ENCODE data around the gene PROS1.

PROS1 gene

DNA sequence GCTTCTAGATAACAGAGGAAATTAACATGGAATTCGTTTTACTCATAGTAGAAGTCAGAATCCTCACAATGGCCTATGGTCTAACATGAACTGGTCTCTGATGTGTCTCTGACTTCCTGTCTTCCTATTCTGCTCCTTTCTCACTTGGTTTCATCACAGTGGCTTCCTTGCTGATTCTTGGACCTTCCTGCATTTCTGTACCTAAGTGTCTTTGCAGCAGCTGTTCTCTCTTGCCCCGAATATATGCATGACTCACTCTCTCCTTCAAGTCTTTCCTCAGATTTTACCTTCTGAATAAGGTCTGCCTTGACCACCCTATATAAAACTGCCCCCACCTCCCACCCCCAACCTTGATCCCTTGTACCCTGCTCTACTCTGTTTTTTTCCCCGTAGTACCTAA lies 20.4 kb upstream of the PROS1 start:
- Histone ChIP-seq H3K4me3 (ENCODE audit: low read depth in 1 of 2, low read length in 2 of 2) (no peak overlapping the region), H3K27me3 (ENCODE audit: low read depth, low read length) (no peaks in the 10 kb centered on the region), H3K27ac (ENCODE audit: low read length) (no peak overlapping the region), H3K4me1 (ENCODE audit: control insufficient read depth in 1 of 2, insufficient read depth in 2 of 2, low read length in 2 of 2) (no peaks in the 10 kb centered on the region), H3K9me3 (ENCODE audit: control insufficient read depth in 1 of 2, low read length in 2 of 2) (no peaks in the 10 kb centered on the region), H3K36me3 (ENCODE audit: control insufficient read depth in 1 of 2, insufficient read depth in 2 of 2, low read length in 2 of 2) (peaks cover 0 to 3% of the 10 kb centered on the region in 2 donors)

DNA sequence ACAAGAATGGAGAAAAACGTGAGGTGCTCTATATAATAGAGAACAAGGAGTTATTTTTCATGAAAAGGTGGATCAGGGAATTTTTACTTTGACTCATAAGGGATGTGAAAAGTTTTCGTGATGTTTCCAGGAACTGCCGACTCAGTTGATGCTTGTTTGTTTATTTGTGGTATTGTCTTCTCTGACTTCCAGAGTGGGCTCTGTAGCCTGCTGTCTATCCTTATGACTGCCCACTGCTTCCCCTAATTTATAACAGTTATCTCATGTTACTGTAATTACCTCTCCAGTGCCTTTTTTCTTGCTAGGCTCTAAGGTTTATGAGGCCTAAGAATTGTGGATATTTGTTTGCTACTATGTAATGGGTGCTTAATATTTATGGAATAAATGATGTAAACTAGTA lies 18.5 kb upstream of the PROS1 start:
- H3K36me3 ChIP-seq (ENCODE audit: control insufficient read depth in 1 of 2, insufficient read depth in 2 of 2, low read length in 2 of 2), result peaks cover 0 to 3% of the 10 kb centered on the region in 2 donors
- no peaks in the 10 kb centered on the region for H3K27me3 ChIP-seq (ENCODE audit: low read depth, low read length)
- no peaks in the 10 kb centered on the region for H3K9me3 ChIP-seq (ENCODE audit: control insufficient read depth in 1 of 2, low read length in 2 of 2)
- no peak overlapping the region for H3K27ac ChIP-seq (ENCODE audit: low read length)
- H3K4me3 ChIP-seq (ENCODE audit: low read depth in 1 of 2, low read length in 2 of 2), result no peak overlapping the region
- H3K4me1 ChIP-seq (ENCODE audit: control insufficient read depth in 1 of 2, insufficient read depth in 2 of 2, low read length in 2 of 2), result no peaks in the 10 kb centered on the region

DNA sequence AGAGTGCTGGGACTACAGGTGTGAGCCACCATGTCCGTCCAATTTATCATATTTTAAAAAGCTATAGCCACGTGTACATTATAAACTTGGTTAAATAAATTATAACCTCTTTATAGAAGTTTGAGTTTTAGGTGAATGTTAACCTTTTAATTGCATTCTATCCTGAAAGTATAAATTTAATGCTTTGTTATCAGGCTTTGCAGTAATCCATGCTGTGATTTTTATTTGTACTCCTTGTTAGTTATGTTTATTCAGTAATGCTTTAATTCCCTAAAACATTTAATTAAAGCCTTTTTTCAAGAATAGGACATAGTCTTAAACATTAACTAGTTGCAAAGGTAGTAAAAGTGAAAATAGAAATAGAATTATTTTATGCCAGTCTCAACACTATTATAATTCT lies 17.9 kb upstream of the PROS1 start:
- Histone ChIP-seq H3K4me3 (ENCODE audit: low read depth in 1 of 2, low read length in 2 of 2) (no peak overlapping the region), H3K36me3 (ENCODE audit: control insufficient read depth in 1 of 2, insufficient read depth in 2 of 2, low read length in 2 of 2) (peaks cover 0 to 2% of the 10 kb centered on the region in 2 donors), H3K27me3 (ENCODE audit: low read depth, low read length) (no peaks in the 10 kb centered on the region), H3K9me3 (ENCODE audit: control insufficient read depth in 1 of 2, low read length in 2 of 2) (no peaks in the 10 kb centered on the region), H3K27ac (ENCODE audit: low read length) (no peak overlapping the region), H3K4me1 (ENCODE audit: control insufficient read depth in 1 of 2, insufficient read depth in 2 of 2, low read length in 2 of 2) (no peaks in the 10 kb centered on the region)

DNA sequence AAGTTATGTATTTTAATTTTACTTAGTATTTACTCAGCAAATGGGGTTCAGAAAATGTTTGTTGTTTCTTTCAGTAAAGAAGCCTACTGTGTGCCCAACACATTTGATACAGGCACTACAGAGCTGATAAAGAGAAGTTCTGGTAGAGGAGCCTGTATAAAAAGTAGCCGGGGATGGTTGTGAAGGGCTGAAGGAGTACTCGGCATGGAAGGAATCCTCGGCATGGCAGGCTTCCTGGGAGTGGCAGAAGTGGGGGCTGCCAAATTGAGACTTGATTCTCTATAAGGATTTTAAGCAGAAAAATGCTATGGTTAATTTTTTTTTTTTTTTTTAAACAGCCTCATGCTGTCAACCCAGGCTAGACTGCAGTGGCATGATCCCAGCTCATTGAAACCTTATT lies 15.5 kb upstream of the PROS1 start:
- no peaks in the 10 kb centered on the region for H3K36me3 ChIP-seq (ENCODE audit: control insufficient read depth in 1 of 2, insufficient read depth in 2 of 2, low read length in 2 of 2)
- no peaks in the 10 kb centered on the region for H3K4me1 ChIP-seq (ENCODE audit: control insufficient read depth in 1 of 2, insufficient read depth in 2 of 2, low read length in 2 of 2)
- H3K4me3 ChIP-seq (ENCODE audit: low read depth in 1 of 2, low read length in 2 of 2), result no peak overlapping the region
- H3K27me3 ChIP-seq (ENCODE audit: low read depth, low read length), result no peaks in the 10 kb centered on the region
- no peaks in the 10 kb centered on the region for H3K9me3 ChIP-seq (ENCODE audit: control insufficient read depth in 1 of 2, low read length in 2 of 2)
- H3K27ac ChIP-seq (ENCODE audit: low read length), result no peak overlapping the region

DNA sequence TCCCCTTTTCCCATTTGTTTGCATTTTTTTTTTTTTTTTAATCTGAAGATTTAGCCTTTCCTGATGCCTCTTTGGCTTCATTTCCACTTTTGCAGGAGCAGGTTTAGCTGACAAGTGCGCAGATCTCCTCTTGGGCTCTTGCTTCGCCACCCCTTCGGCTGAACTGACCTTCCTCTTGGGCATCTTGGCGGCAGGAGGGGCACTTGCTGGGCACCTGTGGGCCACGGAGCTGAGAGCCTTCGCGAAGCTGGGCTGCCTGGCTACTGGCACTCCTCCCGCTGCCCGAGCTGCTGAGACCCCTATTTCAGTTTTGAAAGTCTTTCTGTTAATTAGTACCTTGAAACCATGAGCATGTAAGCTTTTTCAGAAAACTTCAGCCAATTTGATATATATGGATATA lies 15.1 kb upstream of the PROS1 start:
- H3K9me3 ChIP-seq (ENCODE audit: control insufficient read depth in 1 of 2, low read length in 2 of 2), result no peaks in the 10 kb centered on the region
- no peak overlapping the region for H3K27ac ChIP-seq (ENCODE audit: low read length)
- no peak overlapping the region for H3K4me3 ChIP-seq (ENCODE audit: low read depth in 1 of 2, low read length in 2 of 2)
- no peaks in the 10 kb centered on the region for H3K4me1 ChIP-seq (ENCODE audit: control insufficient read depth in 1 of 2, insufficient read depth in 2 of 2, low read length in 2 of 2)
- H3K36me3 ChIP-seq (ENCODE audit: control insufficient read depth in 1 of 2, insufficient read depth in 2 of 2, low read length in 2 of 2), result no peaks in the 10 kb centered on the region
- H3K27me3 ChIP-seq (ENCODE audit: low read depth, low read length), result no peaks in the 10 kb centered on the region

DNA sequence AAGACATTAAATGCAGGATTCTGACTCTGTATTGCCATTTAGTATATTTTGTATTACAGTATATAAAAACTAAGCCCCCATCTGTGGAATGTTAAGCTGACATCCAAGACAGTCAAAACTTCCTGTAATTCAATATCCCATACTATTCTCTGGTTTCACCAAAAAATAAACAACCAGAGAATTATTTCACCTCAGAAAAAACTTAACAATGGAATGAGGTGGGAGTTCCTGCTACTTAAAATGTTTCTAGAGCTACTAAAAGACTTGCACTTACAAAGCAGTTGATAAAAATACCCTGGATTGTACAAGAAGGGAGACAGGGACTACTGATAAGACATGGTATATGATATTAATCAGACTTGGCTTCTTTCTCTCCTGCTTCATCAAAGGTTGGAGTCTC lies 14.6 kb upstream of the PROS1 start:
- Histone ChIP-seq H3K27me3 (ENCODE audit: low read depth, low read length) (no peaks in the 10 kb centered on the region), H3K4me1 (ENCODE audit: control insufficient read depth in 1 of 2, insufficient read depth in 2 of 2, low read length in 2 of 2) (no peaks in the 10 kb centered on the region), H3K9me3 (ENCODE audit: control insufficient read depth in 1 of 2, low read length in 2 of 2) (no peaks in the 10 kb centered on the region), H3K27ac (ENCODE audit: low read length) (no peak overlapping the region), H3K4me3 (ENCODE audit: low read depth in 1 of 2, low read length in 2 of 2) (no peak overlapping the region), H3K36me3 (ENCODE audit: control insufficient read depth in 1 of 2, insufficient read depth in 2 of 2, low read length in 2 of 2) (no peaks in the 10 kb centered on the region)

DNA sequence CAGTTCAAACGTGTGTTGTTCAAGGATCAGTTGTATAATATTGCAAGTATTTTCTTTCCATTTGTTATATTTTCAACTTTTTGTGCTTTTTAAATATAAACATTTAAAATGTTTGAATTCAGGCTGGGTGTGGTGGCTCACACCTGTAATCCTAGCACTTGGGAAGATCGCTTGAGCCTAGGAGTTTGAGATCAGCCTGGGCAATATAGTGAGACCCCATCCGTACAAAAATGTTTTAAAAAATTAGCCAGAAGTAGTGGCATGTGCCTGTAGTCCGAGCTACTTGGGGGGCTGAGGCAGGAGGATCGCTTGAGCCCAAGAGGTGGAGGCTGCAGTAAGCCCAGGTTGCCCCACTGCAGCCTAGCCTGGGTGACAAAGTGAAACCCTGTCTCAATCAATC lies 10.9 kb upstream of the PROS1 start:
- Histone ChIP-seq H3K4me1 (ENCODE audit: control insufficient read depth in 1 of 2, insufficient read depth in 2 of 2, low read length in 2 of 2) (peaks cover 0 to 16% of the 10 kb centered on the region in 2 donors), H3K27ac (ENCODE audit: low read length) (no peak overlapping the region), H3K27me3 (ENCODE audit: low read depth, low read length) (no peaks in the 10 kb centered on the region), H3K36me3 (ENCODE audit: control insufficient read depth in 1 of 2, insufficient read depth in 2 of 2, low read length in 2 of 2) (no peaks in the 10 kb centered on the region), H3K9me3 (ENCODE audit: control insufficient read depth in 1 of 2, low read length in 2 of 2) (no peaks in the 10 kb centered on the region), H3K4me3 (ENCODE audit: low read depth in 1 of 2, low read length in 2 of 2) (no peak overlapping the region)

DNA sequence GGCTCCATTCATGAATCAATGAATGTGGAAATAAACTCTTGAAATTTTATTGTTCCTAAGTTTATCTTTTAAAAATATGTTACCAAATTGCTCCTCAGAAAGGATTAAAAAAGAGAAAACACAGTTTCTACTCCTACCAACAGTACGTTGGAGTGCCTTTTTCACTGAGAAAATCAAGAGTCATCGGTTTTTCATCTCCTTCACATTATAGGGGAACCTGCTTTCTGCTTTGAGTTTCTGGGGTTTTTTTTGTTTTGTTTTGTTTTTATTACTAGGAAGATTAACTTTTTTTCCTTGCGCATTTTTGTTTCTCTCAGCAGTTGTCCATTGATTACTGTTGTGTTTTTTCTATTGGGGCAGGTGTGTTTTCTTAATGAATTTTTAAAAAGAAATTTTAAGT lies 9.7 kb upstream of the PROS1 start:
- H3K27ac ChIP-seq (ENCODE audit: low read length), result no peak overlapping the region
- H3K27me3 ChIP-seq (ENCODE audit: low read depth, low read length), result no peaks in the 10 kb centered on the region
- no peak overlapping the region for H3K4me3 ChIP-seq (ENCODE audit: low read depth in 1 of 2, low read length in 2 of 2)
- H3K36me3 ChIP-seq (ENCODE audit: control insufficient read depth in 1 of 2, insufficient read depth in 2 of 2, low read length in 2 of 2), result no peaks in the 10 kb centered on the region
- no peaks in the 10 kb centered on the region for H3K9me3 ChIP-seq (ENCODE audit: control insufficient read depth in 1 of 2, low read length in 2 of 2)
- H3K4me1 ChIP-seq (ENCODE audit: control insufficient read depth in 1 of 2, insufficient read depth in 2 of 2, low read length in 2 of 2), result peaks cover 0 to 16% of the 10 kb centered on the region in 2 donors

DNA sequence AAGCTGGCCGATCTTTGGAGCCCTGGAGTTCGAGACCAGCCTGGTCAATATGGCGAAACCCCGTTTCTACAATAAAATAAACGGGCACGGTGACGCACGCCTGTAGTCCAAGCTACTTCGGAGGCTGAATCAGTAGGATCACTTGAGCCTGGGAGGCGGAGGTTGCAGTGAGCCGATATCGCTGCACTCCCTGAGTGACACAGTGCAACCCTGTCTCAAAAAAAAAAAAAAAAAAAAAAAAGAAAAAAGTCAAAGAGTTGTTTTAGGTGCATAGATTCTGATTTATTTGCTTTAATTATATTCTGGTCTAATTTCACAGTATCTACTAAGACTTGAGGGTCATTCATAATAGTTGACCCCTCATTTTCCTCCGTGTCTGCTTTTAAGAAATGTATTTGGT lies 8.0 kb upstream of the PROS1 start:
- no peak overlapping the region for H3K27ac ChIP-seq (ENCODE audit: low read length)
- no peaks in the 10 kb centered on the region for H3K36me3 ChIP-seq (ENCODE audit: control insufficient read depth in 1 of 2, insufficient read depth in 2 of 2, low read length in 2 of 2)
- no peaks in the 10 kb centered on the region for H3K27me3 ChIP-seq (ENCODE audit: low read depth, low read length)
- no peak overlapping the region for H3K4me3 ChIP-seq (ENCODE audit: low read depth in 1 of 2, low read length in 2 of 2)
- H3K4me1 ChIP-seq (ENCODE audit: control insufficient read depth in 1 of 2, insufficient read depth in 2 of 2, low read length in 2 of 2), result peaks cover 0 to 16% of the 10 kb centered on the region in 2 donors
- H3K9me3 ChIP-seq (ENCODE audit: control insufficient read depth in 1 of 2, low read length in 2 of 2), result no peaks in the 10 kb centered on the region

DNA sequence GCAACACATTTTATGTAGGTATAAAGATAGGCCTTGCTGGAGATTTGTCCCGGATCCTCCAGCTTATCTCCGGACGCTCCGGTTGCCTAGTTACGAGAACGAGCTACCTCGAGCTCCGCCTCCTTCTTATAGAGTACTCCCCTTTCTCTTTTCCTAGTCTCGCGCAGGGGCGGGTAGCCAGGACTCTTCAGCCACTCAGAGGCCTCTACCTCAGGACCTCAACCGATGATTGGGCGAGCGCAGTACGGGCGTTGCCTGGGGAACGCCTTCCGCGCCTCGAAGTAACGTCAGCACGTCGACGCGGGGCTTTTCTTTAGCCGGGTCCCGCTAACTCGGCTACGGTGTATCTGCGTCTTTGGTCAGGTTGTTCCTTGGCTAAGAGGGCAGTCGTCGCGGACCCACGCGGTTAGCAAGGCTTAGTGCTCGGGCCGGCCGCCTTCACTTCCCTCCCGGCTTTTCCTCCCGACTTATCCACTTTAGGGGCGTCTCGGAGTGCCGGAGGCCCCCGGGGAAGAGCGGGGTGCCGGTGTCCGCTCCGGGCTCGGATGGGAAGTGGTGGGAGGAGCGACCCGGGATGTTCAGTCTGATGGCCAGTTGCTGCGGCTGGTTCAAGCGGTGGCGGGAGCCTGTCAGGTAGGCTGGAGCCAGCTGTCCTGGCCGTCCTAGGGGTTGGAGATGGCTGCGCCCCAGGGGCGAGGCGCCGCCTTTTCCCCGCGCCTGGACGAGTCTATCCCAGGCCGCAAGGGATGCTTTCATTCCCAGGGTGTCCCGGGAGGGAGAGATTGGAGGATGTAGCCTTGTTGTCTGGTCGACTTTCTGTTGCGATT lies 6.4 kb upstream of the PROS1 start, which contains the start of gene ARL13B:
ARL13B (plus strand) TSS at position 306 of the 827 bp plus-strand sequence; CDS start at position 575, 269 bp downstream.
- Histone ChIP-seq H3K36me3 (ENCODE audit: control insufficient read depth in 1 of 2, insufficient read depth in 2 of 2, low read length in 2 of 2) (no peaks in the 10 kb centered on the region), H3K27ac (ENCODE audit: low read length) (peak within 1 kb of the TSS; percentile 86), H3K4me1 (ENCODE audit: control insufficient read depth in 1 of 2, insufficient read depth in 2 of 2, low read length in 2 of 2) (peaks cover 0 to 16% of the 10 kb centered on the region in 2 donors), H3K9me3 (ENCODE audit: control insufficient read depth in 1 of 2, low read length in 2 of 2) (no peaks in the 10 kb centered on the region), H3K4me3 (ENCODE audit: low read depth in 1 of 2, low read length in 2 of 2) (peak within 1 kb of the TSS; percentile 81 to 83), H3K27me3 (ENCODE audit: low read depth, low read length) (no peaks in the 10 kb centered on the region)

DNA sequence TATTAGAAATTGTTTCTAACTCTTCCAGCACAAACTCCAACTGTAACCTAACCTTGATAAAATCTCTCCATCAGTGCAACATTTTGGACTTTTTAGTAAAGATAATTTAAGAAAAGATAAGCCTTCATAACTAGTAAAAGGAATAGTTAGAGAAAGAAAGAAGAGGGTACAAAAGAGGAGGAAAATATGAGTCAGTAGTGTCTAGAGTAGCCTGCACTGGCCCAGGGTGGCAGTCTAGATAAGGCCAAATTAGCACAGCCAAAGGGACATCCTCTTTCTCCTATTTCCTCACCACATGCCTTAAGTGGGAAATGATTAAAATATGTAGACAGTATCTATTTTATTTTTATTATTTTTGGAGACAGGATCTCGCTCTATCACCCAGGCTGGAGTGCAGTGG lies 3.7 kb downstream of the PROS1 start:
- no peaks in the 10 kb centered on the region for H3K9me3 ChIP-seq (ENCODE audit: control insufficient read depth in 1 of 2, low read length in 2 of 2)
- no peak overlapping the region for H3K27ac ChIP-seq (ENCODE audit: low read length)
- no peaks in the 10 kb centered on the region for H3K36me3 ChIP-seq (ENCODE audit: control insufficient read depth in 1 of 2, insufficient read depth in 2 of 2, low read length in 2 of 2)
- no peaks in the 10 kb centered on the region for H3K27me3 ChIP-seq (ENCODE audit: low read depth, low read length)
- peaks cover 0 to 3% of the 10 kb centered on the region in 2 donors for H3K4me1 ChIP-seq (ENCODE audit: control insufficient read depth in 1 of 2, insufficient read depth in 2 of 2, low read length in 2 of 2)
- H3K4me3 ChIP-seq (ENCODE audit: low read depth in 1 of 2, low read length in 2 of 2), result no peak overlapping the region

DNA sequence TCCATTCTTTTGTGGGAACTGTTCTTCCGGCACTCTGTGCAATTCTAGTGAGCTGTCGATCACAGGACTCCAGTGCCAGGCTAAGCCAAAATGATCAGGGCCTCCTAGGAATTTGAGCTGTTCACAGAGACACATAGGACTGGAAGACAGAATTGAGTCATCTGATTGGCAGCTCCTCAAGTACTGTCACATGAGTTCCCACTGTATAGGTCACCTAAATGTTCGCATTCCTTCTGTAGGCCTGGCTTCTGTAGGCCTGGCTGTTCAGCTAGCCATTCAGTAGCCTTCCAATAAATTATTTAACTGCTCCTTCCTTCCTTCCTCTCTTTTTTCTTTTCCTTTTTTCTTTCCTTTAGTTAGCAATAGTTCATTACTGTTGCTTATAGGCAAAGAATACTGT lies 4.3 kb downstream of the PROS1 start:
- H3K27me3 ChIP-seq (ENCODE audit: low read depth, low read length), result no peaks in the 10 kb centered on the region
- H3K4me1 ChIP-seq (ENCODE audit: control insufficient read depth in 1 of 2, insufficient read depth in 2 of 2, low read length in 2 of 2), result peaks cover 0 to 3% of the 10 kb centered on the region in 2 donors
- no peak overlapping the region for H3K4me3 ChIP-seq (ENCODE audit: low read depth in 1 of 2, low read length in 2 of 2)
- H3K27ac ChIP-seq (ENCODE audit: low read length), result no peak overlapping the region
- no peaks in the 10 kb centered on the region for H3K36me3 ChIP-seq (ENCODE audit: control insufficient read depth in 1 of 2, insufficient read depth in 2 of 2, low read length in 2 of 2)
- no peaks in the 10 kb centered on the region for H3K9me3 ChIP-seq (ENCODE audit: control insufficient read depth in 1 of 2, low read length in 2 of 2)

All from muscle layer of duodenum (tissue), 2 donors.